DND-41 (cell line): ENCODE data around the gene ZNF275.

Experiments used
- CTCF ChIP-seq: IDR thresholded peaks from 2 replicates; pipeline ENCODE4 v1.5.1; 2012; ENCODE audit warnings: borderline replicate concordance, low read length, moderate library complexity, mild to moderate bottlenecking; ENCODE audit not compliant: poor library complexity, severe bottlenecking; ENCODE audit errors: extremely low read depth
- EZH2 ChIP-seq: IDR thresholded peaks from 3 replicates; pipeline ENCODE4 v1.6.1; 2012; ENCODE audit warnings: borderline replicate concordance, low read depth, mild to moderate bottlenecking, moderate library complexity, low read length, inconsistent platforms; ENCODE audit not compliant: severe bottlenecking

GRCh38 chrX:153320555-153321184 is 13.3 kb upstream of the ZNF275 start:
- TF ChIP-seq CTCF (no peak), EZH2 (no peak)
